NCI-H524 treated with DMSO at 0.1 percent for 48 hours (cell line): Measurements from ENCODE around the gene LRRC23.

Experiments used
- DNase-seq: peaks from one replicate; lab custom pipeline; 2025; lab: John Stamatoyannopoulos, UW

Gene LRRC23

DNA sequence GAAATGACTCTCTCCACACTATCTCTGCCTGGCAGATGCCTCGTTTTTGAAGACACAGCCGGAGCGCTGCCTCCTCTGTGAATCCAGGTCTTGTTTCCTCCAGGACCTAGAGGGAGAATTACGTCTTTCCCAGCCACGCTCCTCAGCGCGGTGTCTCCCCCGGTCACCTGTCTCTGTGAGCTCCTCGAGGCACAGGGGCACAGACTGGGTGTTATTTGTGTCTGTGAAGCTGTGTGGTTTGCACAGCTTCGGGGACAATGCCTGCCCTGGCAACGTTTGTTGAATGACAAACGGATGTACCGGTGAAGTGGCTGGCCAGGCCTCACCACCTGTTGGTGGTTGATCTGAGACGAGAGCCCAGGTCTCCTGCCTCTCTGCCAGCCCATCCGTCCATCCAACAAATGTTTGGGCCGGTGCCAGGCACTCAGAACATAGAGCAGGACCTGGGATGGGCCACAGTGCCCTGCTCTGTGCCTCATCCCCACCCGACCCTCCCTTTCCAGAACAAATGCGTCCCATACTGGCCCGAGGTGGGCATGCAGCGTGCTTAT, 52.6 kb downstream of the LRRC23 start:
- DNase-seq = no peak

DNA sequence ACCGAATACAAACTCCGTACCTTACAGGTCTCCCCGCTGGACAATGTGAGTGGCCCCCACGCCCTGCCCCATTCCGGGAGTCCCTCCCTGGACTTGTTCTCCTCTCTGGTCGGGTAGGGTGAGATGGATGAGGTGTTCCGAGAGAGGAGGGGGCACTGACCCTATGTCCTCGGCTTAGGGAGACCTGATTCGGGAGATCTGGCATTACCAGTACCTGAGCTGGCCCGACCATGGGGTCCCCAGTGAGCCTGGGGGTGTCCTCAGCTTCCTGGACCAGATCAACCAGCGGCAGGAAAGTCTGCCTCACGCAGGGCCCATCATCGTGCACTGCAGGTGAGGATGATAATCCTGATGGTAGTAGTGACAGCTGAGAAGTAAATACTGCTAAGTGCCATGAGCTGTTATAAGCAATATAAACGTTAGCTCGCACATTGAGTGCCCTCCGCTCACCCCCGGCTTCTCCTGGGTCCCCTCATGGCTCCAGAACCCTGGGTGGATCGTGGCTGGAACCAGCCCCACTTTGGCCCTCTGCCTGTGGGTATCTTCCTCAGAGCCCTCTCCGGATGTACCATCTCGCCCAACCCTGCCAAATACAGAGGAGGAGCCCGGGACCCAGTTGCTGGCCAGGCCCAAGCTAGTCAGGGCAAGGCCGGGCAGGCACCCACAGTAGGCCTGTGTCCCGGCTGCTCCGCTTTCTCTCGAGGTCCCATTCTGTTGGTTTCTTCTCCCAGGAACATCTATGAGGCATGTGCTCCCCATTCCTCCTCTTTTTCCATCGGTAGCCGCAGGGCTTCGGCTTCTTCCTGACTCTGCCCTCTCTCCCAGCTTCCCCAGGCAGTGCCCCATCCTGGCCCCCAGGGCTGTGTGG, 53.4 kb downstream of the LRRC23 start:
- no peak for DNase-seq

DNA sequence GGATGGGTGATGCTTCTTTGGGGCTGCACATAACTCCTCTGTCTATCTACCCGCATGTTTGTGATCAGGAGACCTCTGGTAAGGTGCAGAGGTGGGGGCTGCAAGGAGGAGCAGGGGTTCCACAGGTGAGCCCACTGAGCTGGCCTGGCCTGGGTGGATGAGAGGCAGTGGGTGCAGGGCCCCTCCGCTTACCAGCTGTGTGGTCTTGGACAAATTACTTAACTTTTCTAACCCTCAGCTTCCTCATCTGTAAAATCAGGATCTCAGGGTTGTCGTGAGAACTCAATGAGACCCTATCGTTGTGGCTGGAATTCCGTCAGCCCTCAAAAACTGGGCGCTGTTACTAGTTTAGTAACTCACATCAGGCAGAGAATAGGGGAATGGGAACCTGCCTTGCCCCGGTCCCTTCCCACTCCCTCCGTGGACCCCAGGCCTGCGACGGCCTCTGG, 54.0 kb downstream of the LRRC23 start:
- DNase-seq = no peak

- no peak for DNase-seq
These were observed 54.6 kb downstream of the LRRC23 start for GRCh38 chr12:6959058-6959804.

GRCh38 chr12:6959805-6960592, 55.4 kb downstream of the LRRC23 start:
- DNase-seq = no peak

DNA sequence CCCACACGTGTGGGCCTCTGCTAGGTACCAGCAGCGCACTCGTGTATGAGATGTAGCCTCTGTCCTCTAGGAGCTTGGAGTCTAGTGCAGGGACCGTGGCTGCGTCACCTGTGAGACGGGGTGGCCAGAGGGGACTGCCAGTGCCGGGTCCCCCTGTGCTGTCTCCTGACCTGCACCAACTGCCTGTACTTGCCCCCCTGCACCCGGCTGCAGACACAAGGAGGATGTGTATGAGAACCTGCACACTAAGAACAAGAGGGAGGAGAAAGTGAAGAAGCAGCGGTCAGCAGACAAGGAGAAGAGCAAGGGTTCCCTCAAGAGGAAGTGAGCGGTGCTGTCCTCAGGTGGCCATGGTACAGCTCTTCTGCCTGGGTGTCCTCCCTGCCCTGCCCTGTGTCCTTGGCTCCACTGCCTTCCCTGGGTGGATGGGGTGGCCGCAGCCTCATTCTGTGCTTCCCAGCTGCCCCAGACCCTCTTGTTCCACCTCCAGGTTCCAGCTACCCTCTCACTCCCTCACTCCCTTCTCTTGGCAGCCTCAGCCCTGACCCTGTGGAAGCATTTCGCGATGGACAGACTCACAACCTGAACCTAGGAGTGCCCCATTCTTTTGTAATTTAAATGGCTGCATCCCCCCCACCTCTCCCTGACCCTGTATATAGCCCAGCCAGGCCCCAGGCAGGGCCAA, 56.1 kb downstream of the LRRC23 start:
- no peak for DNase-seq

DNA sequence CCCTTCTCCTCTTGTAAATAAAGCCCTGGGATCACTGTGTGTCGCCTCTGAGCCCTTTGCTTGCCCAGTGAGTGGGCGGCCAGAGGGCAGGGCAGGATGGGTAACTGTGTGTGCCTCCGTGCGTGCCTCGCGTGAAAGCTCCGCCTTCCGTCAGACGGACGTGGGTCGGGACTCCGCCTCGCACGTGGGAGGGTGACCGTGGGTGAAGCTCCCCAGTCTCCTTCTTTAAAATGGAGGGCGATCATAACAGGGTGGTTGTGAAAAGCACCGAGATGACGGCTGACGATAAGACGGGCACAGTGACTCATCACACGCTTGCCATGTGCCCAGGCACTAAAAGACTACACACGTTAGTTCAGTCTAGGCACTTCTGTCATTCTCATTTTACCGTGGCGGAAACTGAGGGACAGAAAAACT, 56.7 kb downstream of the LRRC23 start:
- DNase-seq = no peak

DNA sequence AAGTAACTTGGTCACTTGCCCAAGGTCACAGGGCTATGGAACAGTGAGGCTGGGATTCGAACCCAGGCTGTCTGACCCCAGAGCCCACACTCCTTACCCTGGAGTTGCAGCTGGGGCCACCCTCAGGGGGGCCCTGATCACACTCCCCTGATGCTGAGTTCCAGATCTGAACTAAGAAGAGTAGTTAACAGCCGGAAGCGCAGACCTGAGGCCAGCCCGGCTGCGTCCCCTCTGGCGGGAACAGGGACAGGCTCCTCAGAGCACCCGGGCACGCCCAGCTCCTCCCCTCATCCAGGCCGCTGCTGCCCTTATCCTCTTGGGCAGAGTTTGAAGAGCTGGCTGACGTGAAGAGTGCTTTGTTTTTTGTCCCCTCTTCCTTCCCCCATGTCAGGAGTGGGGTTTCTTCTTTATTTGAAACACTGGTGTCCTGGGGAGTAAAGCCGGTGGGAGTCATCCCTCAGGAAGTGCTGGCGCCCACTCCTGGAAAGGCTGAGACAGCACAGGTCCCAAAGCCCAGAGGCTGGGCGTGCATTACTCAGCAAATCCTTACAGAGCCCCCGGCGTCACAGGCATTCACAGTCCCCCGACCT, 57.2 kb downstream of the LRRC23 start:
- peak; percentile 43 for DNase-seq

DNA sequence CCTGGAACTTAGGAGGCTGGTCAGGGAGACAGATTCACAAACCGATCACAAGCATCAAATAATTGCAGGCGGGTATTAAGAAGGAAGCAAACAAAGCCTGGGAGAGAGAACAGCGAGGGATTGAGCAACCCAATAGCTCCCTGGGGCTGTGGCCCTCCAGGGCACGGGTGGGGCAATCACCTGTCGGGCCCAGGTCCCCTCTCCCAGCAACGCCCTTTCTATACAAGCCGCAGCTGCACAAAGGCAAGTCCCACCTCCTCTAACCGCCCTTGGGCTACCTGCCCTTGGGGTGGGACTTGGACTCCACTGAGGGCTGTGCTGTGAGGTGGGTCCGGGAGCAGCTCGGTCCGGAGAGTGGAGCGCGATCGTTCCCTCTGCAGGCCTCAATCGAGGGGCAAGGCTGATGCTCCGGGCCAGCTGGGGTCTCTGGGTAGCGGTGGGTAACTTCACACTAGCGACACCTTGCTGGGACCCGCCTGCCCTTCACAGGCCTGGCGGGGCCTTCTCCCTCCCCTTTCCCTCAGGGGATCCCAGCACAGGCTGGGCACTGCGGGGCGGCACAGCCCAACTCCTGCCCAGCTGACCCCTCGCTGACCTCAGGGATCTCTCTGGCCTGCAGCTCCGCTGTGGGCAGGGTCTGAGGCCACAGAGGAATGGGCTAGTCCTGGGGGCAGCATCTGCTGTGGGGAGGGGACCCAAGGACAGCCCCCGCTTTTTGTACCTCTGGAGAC, 57.8 kb downstream of the LRRC23 start:
- DNase-seq = no peak

- DNase-seq = no peak
These were observed 58.6 kb downstream of the LRRC23 start for GRCh38 chr12:6963016-6963731.
